Neural progenitor cell (in vitro differentiated cells): ENCODE measurements around the gene MLNR. TPM values are rescaled to one million over a fixed set of nuclear protein-coding genes. Genes with fewer than 3 reads are reported as not detected.

Experiments
- DNase-seq: peaks from one replicate; pipeline ENCODE4 v3.0.0-alpha.2; 2016; ENCODE audit warnings: low spot score
- H2AFZ ChIP-seq: fragments of 200-600 bp; sonication (generic); replicated peaks from 2 replicates; pipeline ENCODE4 v1.6.1; 2016; ENCODE audit warnings: antibody characterized with exemption
- H3F3A ChIP-seq: fragments of 200-600 bp; sonication (generic); 2 replicates; pipeline ENCODE4 v1.6.1; 2016; ENCODE audit warnings: antibody characterized with exemption, low read depth
- H3K27ac ChIP-seq: fragments of 200-600 bp; sonication (generic); 2 replicates; pipeline ENCODE4 v1.5.1; 2016; ENCODE audit warnings: mild to moderate bottlenecking
- H3K27me3 ChIP-seq: fragments of 200-600 bp; sonication (generic); 2 replicates; pipeline ENCODE4 v1.6.1; 2016; ENCODE audit warnings: mild to moderate bottlenecking, moderate library complexity
- H3K36me3 ChIP-seq: fragments of 200-600 bp; sonication (generic); 2 replicates; pipeline ENCODE4 v1.5.1; 2016
- H3K4me1 ChIP-seq: fragments of 200-600 bp; sonication (generic); 2 replicates; pipeline ENCODE4 v1.6.1; 2016; ENCODE audit warnings: mixed run types
- H3K4me2 ChIP-seq: fragments of 200-600 bp; sonication (generic); 2 replicates; pipeline ENCODE4 v1.6.1; 2016
- H3K4me3 ChIP-seq: fragments of 200-600 bp; sonication (generic); 2 replicates; pipeline ENCODE4 v1.5.1; 2016
- H3K79me2 ChIP-seq: fragments of 200-600 bp; sonication (generic); 2 replicates; pipeline ENCODE4 v1.6.1; 2016; ENCODE audit warnings: low read depth
- H3K9ac ChIP-seq: fragments of 200-600 bp; sonication (generic); 2 replicates; pipeline ENCODE4 v1.6.1; 2016
- H3K9me3 ChIP-seq: fragments of 200-600 bp; sonication (generic); 2 replicates; pipeline ENCODE4 v1.5.1; 2016; ENCODE audit warnings: low read depth
- H4K20me1 ChIP-seq: fragments of 200-600 bp; sonication (generic); 2 replicates; pipeline ENCODE4 v1.6.1; 2016; ENCODE audit warnings: low read depth
- H3K27ac Mint-ChIP-seq: 3 replicates; pipeline ENCODE4 v1.8.0; 2021; ENCODE audit warnings: mixed read lengths
- H3K27me3 Mint-ChIP-seq: 2 replicates; pipeline ENCODE4 v1.8.0; 2022; ENCODE audit warnings: low read depth, mild to moderate bottlenecking, inconsistent platforms, moderate library complexity, mixed read lengths; ENCODE audit not compliant: insufficient read depth
- H3K36me3 Mint-ChIP-seq: 3 replicates; pipeline ENCODE4 v1.8.0; 2021; ENCODE audit warnings: mixed read lengths
- H3K4me1 Mint-ChIP-seq: 3 replicates; pipeline ENCODE4 v1.8.0; 2021; ENCODE audit warnings: mixed read lengths
- H3K4me3 Mint-ChIP-seq: 3 replicates; pipeline ENCODE4 v1.8.0; 2021; ENCODE audit warnings: mild to moderate bottlenecking, moderate library complexity, mixed read lengths
- H3K9me3 Mint-ChIP-seq: 3 replicates; pipeline ENCODE4 v1.8.0; 2020; ENCODE audit warnings: mixed read lengths
- EZH2 ChIP-seq: fragments of 200-600 bp; sonication (generic); IDR thresholded peaks from 2 replicates; pipeline ENCODE4 v1.6.1; 2017; ENCODE audit warnings: antibody characterized with exemption, mild to moderate bottlenecking, moderate library complexity
- EZH2phosphoT487 ChIP-seq: fragments of 200-600 bp; sonication (generic); IDR thresholded peaks from 2 replicates; pipeline ENCODE4 v1.6.1; 2017; ENCODE audit warnings: antibody characterized with exemption
- total RNA-seq: library from RNA; depleted of rRNA; stranded (reverse); fragments of >200 nt; gene quantifications from 2 replicates; pipeline ENCODE4 v1.2.3, GENCODE V29; 2015; ENCODE audit warnings: low replicate concordance
- TF ChIP-seq, protein P1 (sequence below): fragments of 200-600 bp; sonication (generic); IDR thresholded peaks from 2 replicates; pipeline ENCODE4 v1.5.1; 2017; ENCODE audit warnings: antibody characterized with exemption, mild to moderate bottlenecking

The MLNR gene
- total RNA-seq, 1 donor from 2014 or later: not detected

DNA sequence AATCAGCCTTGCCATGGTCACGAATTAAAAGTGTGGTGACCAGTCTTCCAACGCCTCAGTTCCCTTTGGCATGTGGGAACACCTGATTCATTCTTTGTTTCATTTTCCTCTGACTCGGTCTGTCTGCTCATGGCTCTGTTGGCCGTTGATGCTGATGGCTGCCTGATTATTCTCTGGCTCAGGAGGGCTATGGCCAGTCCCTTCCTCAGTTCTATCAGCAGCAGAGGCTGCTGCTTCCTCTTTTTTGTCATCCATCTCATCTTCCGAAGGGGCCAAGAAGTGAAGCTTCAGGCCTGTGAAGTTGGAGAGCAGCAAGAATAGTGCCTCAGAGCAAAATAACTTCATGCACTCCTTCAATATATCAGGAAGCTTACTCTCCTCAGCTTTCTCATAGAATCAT, 9.5 kb upstream of the MLNR start:
- Histone ChIP-seq H3K36me3 (peaks cover 3% of the 10 kb centered on the region), H3K79me2 (no peaks in the 10 kb centered on the region), H3K4me2 (no peak overlapping the region), H3K27ac (no peak overlapping the region), H2AFZ (no peak overlapping the region), H3F3A (no peaks in the 10 kb centered on the region), H3K27me3 (no peaks in the 10 kb centered on the region), H3K4me1 (no peaks in the 10 kb centered on the region), H3K9me3 (no peaks in the 10 kb centered on the region), H3K9ac (no peak overlapping the region), H3K4me3 (no peak overlapping the region), H4K20me1 (no peaks in the 10 kb centered on the region)
- Mint-ChIP-seq H3K4me3 (no peak overlapping the region), H3K9me3 (no peaks in the 10 kb centered on the region), H3K4me1 (peaks cover 13% of the 10 kb centered on the region), H3K36me3 (peaks cover 18% of the 10 kb centered on the region), H3K27me3 (peaks cover 6% of the 10 kb centered on the region), H3K27ac (no peak overlapping the region)
- no peak for TF ChIP-seq EZH2phosphoT487
- TF ChIP-seq, protein P1, sequence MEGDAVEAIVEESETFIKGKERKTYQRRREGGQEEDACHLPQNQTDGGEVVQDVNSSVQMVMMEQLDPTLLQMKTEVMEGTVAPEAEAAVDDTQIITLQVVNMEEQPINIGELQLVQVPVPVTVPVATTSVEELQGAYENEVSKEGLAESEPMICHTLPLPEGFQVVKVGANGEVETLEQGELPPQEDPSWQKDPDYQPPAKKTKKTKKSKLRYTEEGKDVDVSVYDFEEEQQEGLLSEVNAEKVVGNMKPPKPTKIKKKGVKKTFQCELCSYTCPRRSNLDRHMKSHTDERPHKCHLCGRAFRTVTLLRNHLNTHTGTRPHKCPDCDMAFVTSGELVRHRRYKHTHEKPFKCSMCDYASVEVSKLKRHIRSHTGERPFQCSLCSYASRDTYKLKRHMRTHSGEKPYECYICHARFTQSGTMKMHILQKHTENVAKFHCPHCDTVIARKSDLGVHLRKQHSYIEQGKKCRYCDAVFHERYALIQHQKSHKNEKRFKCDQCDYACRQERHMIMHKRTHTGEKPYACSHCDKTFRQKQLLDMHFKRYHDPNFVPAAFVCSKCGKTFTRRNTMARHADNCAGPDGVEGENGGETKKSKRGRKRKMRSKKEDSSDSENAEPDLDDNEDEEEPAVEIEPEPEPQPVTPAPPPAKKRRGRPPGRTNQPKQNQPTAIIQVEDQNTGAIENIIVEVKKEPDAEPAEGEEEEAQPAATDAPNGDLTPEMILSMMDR: no peak
- no peak for TF ChIP-seq EZH2
- DNase-seq: no peak

DNA sequence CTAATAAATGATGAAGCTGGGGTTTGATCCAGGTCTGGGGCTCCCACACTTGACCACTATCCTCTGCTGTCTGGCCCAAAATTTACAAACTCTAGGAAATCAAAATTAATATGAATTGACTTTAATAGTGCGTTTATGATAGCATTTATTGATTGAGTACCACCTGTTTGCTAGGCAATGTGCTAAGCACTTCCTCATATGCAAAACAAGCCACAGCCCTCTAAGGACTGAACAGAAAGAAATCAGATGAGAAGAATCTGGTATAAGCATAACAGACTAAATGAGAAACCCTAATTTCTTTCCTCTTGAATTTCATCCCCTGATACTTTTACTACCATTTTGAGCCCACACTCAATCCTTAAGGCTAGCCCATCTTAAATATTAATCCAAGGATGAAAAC, 6.6 kb upstream of the MLNR start:
- H2AFZ ChIP-seq: no peak overlapping the region
- H3F3A ChIP-seq: peaks cover under 1% of the 10 kb centered on the region
- no peak overlapping the region for H3K27ac ChIP-seq
- H3K9me3 ChIP-seq: no peaks in the 10 kb centered on the region
- TF ChIP-seq, protein P1: no peak
- TF ChIP-seq EZH2 (no peak), EZH2phosphoT487 (no peak)
- H3K27me3 Mint-ChIP-seq: peaks cover 21% of the 10 kb centered on the region
- no peaks in the 10 kb centered on the region for H3K4me1 ChIP-seq
- H3K9ac ChIP-seq: no peak overlapping the region
- peaks cover 26% of the 10 kb centered on the region for H3K27me3 ChIP-seq
- H3K9me3 Mint-ChIP-seq: no peaks in the 10 kb centered on the region
- H3K4me1 Mint-ChIP-seq: peaks cover 16% of the 10 kb centered on the region
- H3K4me3 Mint-ChIP-seq: no peak overlapping the region
- no peaks in the 10 kb centered on the region for H3K36me3 ChIP-seq
- H3K4me2 ChIP-seq: no peak overlapping the region
- H3K27ac Mint-ChIP-seq: no peak overlapping the region
- no peak for DNase-seq
- no peak overlapping the region for H3K4me3 ChIP-seq
- H4K20me1 ChIP-seq: no peaks in the 10 kb centered on the region
- H3K36me3 Mint-ChIP-seq: peaks cover 10% of the 10 kb centered on the region
- H3K79me2 ChIP-seq: no peaks in the 10 kb centered on the region

DNA sequence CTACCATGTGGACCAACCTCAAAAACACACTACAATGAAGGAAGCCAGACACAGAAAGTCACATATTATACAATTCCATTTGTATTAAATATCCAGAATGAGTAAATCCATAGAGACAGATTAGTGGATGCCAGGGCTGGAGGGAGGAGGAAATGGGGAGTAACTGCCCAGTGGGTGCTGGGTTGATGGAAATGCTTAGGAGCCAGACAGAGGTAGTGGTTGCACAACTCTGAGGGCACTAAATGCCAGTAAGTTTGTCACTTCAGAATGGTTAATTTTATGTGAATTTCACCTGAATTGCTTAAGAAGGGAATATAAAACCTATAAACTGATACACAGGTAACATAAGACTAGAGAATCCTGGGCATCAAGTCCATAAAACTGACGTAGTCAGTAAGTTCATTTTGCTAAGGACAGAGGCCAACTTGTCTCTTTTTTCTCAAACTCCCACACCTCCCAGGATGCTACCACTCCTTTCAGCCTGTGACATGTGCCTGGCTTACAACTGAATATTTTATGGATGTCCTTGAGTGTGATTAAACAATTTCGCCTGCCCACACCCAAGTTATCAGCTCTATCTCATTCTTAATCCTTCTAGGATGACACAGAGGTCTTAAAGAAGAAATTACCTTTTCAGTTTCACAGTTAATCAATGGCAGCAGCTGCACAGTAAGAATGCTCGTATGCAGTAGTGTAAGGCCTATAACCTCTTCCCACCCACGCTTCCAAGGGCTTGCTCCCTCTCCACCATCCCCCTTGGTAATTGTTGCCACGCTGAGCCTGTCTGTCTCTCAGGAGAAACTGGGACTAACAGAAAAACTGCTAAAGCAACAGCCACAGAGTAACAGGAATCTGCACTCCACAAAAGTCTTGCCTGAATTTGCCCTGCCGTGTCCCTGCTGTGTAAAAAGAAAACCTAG, 5.9 kb upstream of the MLNR start:
- no peaks in the 10 kb centered on the region for H4K20me1 ChIP-seq
- no peak overlapping the region for H3K4me2 ChIP-seq
- H3K4me1 ChIP-seq: no peaks in the 10 kb centered on the region
- Mint-ChIP-seq H3K27ac (no peak overlapping the region), H3K4me1 (peaks cover 23% of the 10 kb centered on the region), H3K36me3 (peaks cover 10% of the 10 kb centered on the region), H3K27me3 (peaks cover 28% of the 10 kb centered on the region), H3K4me3 (no peak overlapping the region), H3K9me3 (no peaks in the 10 kb centered on the region)
- no peaks in the 10 kb centered on the region for H3K36me3 ChIP-seq
- DNase-seq: no peak
- no peak overlapping the region for H3K27ac ChIP-seq
- no peak overlapping the region for H3K9ac ChIP-seq
- peaks cover 34% of the 10 kb centered on the region for H3K27me3 ChIP-seq
- TF ChIP-seq, protein P1: no peak
- no peak for TF ChIP-seq EZH2phosphoT487
- H3F3A ChIP-seq: peaks cover 8% of the 10 kb centered on the region
- H3K4me3 ChIP-seq: no peak overlapping the region
- no peak overlapping the region for H2AFZ ChIP-seq
- no peaks in the 10 kb centered on the region for H3K79me2 ChIP-seq
- no peaks in the 10 kb centered on the region for H3K9me3 ChIP-seq
